CD4-positive, alpha-beta T cell treated with Interleukin-6 for 4 hours (primary cell): ENCODE results near the gene KIAA0232.
A peak's percentile ranks its signal among the peaks of the same experiment; 100 is the strongest.

Experiments used
- DNase-seq: peaks from one replicate; pipeline ENCODE4 v3.0.0-alpha.2; 2020; ENCODE audit warnings: mixed read lengths

KIAA0232 gene

DNA sequence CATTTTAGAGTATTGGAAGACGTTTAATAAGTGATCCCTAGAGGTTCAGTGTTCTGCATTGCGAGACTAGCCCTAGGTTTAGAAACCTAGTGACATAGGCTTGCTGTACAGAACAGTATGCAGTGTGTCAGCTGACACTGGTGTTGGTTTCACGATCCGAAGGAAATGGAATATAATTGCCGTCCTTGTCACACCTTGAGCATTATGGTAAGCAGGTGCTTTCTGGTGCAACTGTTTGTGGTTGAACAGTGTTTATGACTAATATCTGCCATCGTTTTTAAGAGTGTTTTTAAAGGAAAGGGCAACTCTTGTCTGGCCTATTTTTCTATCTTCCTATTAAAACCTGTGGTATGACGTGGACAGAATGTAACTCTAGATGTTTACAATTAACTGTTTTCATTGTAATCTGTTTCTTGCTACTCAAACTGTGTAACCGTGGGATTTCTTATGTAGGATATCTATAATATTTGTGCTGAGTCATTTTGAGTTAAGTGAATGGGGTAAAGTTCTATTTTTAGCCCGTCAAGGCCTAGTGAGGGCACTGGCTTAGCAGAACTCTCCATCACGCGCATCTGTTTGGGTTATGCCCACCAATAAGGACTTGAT is 73.3 kb downstream of the KIAA0232 start:
- DNase-seq: peak; percentile 27

GRCh38 chr4:6856391-6856790 is 73.9 kb downstream of the KIAA0232 start:
- DNase-seq: no peak

DNA sequence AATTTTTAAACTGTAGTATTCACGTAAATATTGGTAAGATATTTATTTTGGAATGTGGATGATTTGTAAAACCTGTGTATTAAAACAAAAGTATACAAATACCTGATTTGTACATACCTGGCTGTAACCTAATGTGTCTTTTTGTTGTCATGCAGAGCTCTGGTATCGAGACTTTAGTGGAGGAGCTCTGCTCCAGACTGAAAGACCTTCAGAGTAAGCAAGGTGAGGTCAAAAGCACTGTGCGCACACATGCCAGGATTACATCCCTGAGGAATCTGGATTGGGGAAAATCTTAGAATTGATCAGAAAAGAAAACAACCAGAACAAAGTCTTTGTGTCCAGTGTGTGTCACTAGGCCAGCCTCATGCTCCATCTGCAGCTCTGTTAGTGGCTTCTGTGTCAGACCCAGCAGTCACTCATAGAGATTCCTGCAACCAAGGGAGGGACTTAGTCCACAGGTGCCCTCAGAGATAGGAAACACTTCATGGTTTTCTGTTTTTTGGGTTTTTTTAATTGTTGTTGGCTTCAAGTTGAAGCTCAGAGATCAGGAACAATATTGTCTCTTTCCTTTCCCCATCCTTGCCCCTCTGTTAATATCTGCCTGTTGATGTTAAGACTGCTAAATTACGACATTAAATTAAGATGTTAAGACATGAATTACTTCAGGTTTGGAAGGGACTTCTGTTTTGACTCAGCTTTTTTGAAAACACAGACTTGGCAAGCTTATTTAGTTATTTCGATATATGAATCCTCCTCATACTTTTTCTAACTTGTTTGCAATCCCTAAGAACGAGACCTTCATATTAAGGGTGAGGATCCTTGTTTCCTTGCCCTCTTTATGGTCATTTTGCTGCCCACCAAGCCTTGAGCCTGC is 74.7 kb downstream of the KIAA0232 start:
- no peak for DNase-seq

DNA sequence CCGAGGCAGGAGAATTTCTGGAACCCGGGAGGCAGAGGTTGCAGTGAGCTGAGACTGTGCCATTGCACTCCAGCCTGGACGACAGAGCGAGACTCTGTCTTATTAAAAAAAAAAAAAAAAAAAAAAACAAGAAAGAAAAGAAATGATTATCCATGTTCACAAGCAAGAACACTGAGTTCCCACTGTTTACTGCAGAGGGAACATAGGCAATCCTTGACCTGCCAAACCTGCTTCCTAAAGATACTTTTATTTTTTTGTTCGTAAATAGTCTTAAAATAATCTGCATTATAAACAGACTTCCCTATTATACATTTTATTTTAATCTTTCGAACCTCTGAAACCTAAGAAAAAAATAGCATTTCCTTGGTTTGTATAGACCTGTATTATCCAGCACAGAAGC is 76.5 kb downstream of the KIAA0232 start:
- no peak for DNase-seq

GRCh38 chr4:6859543-6859942 is 77.0 kb downstream of the KIAA0232 start:
- DNase-seq: no peak

DNA sequence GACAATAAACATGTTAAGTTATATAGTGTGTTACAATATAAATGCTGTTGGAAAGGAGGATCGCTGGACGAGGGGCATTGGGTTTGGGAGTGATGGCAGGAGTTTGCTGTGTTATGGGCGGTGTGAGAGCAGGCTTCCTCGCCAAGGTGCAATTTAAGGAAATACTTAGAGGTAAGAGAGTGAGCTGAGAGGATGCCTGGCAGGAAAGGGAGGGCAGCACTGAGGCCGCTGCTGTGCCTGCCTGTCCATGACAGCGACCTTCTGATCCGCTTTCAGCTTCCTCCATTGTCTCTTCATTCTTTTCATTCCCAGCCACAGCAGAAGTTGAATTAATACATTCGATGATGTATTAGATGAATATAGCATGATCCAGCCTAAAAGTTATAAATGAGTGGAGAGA is 85.9 kb downstream of the KIAA0232 start:
- DNase-seq: no peak

DNA sequence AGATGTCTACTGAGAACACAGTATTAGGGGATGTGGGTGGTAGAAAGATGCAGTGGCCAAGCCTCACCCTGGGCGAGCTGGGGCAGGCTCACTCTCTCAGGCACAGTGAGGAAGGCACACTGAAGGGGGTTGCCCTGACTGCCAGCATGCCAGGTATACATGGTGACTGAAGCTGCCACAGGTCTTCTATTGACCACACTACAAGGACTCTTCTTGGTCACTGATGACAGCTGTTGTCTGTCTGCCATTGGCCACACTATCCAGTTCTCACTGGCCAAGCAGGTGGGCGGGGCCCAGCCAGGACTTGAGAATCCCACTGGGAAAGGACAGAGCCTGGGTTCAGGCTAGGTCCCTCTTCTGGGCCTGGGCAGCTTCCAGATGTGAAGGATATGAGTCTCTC is 87.4 kb downstream of the KIAA0232 start:
- no peak for DNase-seq

DNA sequence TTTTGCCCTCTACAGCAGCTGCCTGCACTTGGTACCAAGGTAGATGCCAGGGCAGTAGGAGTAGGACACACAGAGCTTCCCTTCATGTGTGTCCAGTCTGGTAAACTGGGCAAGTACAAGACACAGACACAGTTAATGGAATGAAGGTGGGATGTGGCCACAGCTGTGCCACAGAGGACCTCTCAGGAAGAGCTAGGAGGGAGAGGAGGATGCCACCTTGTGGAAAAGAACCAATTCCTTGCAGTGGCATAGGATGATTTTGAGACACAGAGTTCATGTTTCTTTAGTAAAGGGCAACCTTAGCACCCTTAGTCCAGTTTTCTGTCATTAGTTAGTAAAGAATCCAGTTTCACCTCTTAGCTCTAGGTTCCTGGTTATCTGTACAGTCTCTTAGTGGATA is 90.8 kb downstream of the KIAA0232 start:
- DNase-seq: no peak

GRCh38 chr4:6873792-6874461 is 91.4 kb downstream of the KIAA0232 start:
- DNase-seq: peak; percentile 87

GRCh38 chr4:6874981-6875380 is 92.5 kb downstream of the KIAA0232 start:
- no peak for DNase-seq

- DNase-seq: no peak
Observed at GRCh38 chr4:6875431-6875831, 92.9 kb downstream of the KIAA0232 start.

DNA sequence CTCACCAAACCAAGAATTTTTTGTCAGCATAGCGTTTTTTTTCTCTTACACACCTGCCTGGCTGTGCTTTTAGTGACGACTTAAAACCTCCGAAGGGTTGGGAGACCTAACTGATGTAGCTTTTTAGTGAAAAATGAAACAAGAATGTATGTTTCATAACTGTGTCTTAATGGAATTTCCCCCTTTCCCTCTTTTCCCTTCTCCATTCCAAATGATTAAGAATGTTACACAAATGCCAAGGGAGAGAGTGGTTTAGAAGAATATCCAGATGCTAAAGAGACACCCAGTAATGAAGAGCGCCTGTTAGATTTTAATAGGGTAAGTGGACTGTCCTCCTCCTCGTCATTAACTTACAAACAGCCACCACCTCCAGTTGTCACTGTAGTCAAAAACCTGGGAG is 93.9 kb downstream of the KIAA0232 start:
- DNase-seq: no peak

DNA sequence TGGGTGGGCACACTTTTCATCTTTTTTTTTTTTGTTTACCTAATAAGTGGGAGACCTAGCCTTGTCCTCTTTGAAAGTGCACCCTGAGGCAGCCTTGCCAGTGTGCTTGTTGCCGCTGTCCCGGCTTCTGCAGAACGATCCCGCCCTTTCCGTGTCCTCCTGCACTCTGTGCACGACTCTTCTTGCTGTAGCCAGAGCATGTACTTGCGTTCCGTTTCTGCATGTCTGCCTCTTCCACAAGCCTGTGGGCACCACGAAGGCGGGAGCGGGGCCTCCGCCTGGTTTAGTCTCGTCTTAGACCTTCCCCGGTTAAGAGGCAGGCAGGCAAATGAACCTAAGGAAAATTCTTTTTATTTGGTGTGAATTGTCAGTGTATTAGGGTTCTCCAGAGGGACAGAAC is 94.5 kb downstream of the KIAA0232 start:
- no peak for DNase-seq

- no peak for DNase-seq
Observed at GRCh38 chr4:6878451-6879059, 96.0 kb downstream of the KIAA0232 start.

DNA sequence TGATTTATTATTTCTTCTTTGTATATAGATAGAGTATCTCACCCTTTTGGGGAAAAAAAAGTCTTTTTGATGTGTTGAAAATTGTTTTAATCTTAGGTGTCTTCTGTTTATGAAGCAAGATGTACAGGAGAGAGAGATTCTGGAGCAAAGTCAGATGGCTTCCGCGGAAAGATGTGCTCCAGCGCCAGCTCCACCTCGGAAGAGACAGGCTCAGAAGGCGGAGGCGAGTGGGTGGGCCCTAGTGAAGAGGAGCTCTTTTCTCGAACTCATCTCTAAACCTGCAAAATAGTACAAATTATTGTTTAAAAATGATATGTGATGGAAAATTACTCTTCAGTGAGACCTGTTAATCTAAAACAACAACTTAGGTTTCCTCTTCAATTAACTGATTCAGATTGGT is 98.2 kb downstream of the KIAA0232 start:
- DNase-seq: no peak

- DNase-seq: no peak
Observed at GRCh38 chr4:6881908-6882307, 99.4 kb downstream of the KIAA0232 start.

DNA sequence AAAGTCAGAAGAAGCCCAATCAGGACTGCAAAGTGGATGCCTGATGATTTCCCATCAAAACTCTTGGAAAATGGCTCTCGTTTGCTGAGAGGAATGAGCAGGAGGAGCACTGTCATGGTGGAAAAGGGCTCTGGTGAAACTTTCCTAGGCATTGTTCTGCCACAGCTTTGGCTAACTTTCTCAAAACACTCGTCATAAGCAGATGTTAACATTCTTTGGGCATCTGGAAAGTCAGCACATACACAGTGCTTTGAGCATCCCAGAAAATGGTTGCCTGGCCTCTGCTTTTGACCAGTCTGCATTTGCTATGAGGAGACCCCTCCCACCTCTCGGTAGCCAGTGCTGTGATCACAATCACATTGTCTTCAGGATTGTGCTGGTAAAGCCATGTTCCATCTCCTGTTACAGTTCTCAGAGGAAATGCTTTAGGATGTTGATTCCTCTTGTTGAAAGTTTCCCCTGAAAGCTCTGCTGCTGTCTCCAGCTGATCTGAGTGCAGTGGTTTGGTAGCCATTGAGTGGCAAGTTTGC is 101.9 kb downstream of the KIAA0232 start:
- no peak for DNase-seq

- no peak for DNase-seq
Observed at GRCh38 chr4:6885953-6886557, 103.5 kb downstream of the KIAA0232 start.

GRCh38 chr4:6886886-6887285 is 104.4 kb downstream of the KIAA0232 start:
- DNase-seq: no peak

GRCh38 chr4:6887591-6888371 is 105.3 kb downstream of the KIAA0232 start:
- DNase-seq: no peak

DNA sequence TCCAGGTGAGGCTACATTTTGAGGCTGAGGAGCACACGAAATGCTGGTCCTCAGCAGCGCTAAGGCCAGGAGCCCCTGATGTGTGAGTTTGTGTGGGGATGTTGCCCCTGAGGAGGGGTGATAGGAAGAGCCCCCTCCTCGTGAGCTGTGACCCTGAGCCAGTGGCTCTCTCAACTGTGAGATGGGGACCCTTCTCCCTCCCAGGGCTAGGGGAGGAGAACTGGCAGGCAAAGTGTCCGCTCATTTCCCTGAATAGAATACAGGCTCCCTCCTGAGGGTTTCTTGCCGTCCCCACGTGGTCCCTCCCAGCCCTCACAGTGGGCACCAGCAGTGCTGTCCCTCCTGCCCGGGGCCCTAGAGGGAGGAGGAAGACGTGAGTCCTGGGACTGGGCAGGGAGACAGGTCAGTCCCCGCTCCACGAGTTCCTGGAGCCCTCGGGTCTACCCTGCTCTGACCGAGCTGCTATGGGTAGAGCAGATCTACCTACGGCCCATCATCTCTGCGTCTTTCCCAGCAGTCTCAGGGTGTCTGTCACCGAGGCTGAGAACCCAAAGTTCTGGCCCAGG is 106.1 kb downstream of the KIAA0232 start:
- no peak for DNase-seq
